Measurements from ENCODE around the gene TTC13. TPM values are rescaled to one million over a fixed set of nuclear protein-coding genes. Genes with fewer than 3 reads are reported as not detected.

TTC13 gene
- total RNA-seq, 4 donors from 2014 or later: 16.0 to 36.0 (median 22.7) TPM

DNA sequence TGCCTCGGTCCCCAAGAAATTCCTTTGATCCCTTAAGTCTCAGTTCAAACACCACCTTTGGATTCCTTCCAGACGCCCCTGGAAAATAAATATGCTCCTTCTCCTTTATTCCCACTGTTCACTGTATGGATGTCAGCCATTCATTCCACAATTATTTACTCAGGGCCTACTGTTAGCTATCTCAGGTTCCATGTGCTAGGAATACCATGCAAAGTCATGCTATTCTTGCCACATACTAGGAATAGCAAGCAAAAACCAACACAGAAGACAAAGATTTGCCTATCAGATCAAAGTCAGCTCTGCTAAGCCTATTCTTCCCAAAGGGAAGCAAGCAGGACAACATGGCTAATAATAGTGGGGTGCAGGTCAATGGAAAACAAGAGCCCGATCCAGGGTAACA, 29.8 kb downstream of the TTC13 start:
- intact Hi-C loops (cut with DNase I; ENCODE audit: low total_unique reads) (no loop called here), in situ Hi-C loops (cut with MboI; ENCODE audit: low sequenced_read_pairs in 4 of 4) (loop anchor here in 1 of 4 donors (25.0 kb wide), 1 partner anchor 263 kb away; no protein-coding TSS in a partner anchor)
- H3K4me3 ChIP-seq: no peak overlapping the region
- DNase-seq: no peak
- H3K4me1 ChIP-seq: peaks cover 0 to 3% of the 10 kb centered on the region in 2 donors
- no peak for ATAC-seq
- no peak overlapping the region for H3K27ac ChIP-seq
- H3K36me3 ChIP-seq: peaks cover 0 to 5% of the 10 kb centered on the region in 2 donors
- H3K9me3 ChIP-seq: no peaks in the 10 kb centered on the region
- no peaks in the 10 kb centered on the region for H3K27me3 ChIP-seq
- TF ChIP-seq POLR2A (IDR thresholded peaks at IDR 0.05): no peak
- TF ChIP-seq, protein P1, sequence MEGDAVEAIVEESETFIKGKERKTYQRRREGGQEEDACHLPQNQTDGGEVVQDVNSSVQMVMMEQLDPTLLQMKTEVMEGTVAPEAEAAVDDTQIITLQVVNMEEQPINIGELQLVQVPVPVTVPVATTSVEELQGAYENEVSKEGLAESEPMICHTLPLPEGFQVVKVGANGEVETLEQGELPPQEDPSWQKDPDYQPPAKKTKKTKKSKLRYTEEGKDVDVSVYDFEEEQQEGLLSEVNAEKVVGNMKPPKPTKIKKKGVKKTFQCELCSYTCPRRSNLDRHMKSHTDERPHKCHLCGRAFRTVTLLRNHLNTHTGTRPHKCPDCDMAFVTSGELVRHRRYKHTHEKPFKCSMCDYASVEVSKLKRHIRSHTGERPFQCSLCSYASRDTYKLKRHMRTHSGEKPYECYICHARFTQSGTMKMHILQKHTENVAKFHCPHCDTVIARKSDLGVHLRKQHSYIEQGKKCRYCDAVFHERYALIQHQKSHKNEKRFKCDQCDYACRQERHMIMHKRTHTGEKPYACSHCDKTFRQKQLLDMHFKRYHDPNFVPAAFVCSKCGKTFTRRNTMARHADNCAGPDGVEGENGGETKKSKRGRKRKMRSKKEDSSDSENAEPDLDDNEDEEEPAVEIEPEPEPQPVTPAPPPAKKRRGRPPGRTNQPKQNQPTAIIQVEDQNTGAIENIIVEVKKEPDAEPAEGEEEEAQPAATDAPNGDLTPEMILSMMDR (IDR thresholded peaks at IDR 0.05 in 4 of 5, conservative IDR thresholded peaks at IDR 0.05 in 1 of 5): no peak

DNA sequence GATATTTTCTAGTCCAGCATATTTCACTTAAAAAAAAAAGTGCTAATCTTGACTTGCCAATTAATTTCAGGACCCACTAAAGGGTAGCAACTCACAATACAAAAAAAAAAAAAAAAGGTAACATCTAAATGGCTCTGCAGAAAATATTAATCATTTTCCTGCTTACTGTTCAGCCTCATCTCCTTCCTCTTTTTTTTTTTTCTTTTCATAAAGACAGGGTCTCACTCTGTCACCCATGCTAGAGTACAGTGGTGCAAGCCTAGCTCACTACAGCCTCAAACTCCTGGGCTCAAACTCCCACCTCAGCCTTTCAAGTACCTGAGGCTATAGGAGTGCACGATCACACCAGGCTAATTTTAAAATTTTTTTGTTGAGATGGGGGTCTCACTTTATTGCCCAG, 30.4 kb downstream of the TTC13 start:
- Histone ChIP-seq H3K4me3 (no peak overlapping the region), H3K27ac (no peak overlapping the region), H3K27me3 (no peaks in the 10 kb centered on the region), H3K4me1 (peaks cover 0 to 3% of the 10 kb centered on the region in 2 donors), H3K36me3 (peaks cover 0 to 3% of the 10 kb centered on the region in 2 donors), H3K9me3 (no peaks in the 10 kb centered on the region)
- in situ Hi-C loops (cut with MboI; ENCODE audit: low sequenced_read_pairs in 4 of 4) (loop anchor here in 1 of 4 donors (25.0 kb wide), 1 partner anchor 264 kb away; no protein-coding TSS in a partner anchor), intact Hi-C loops (cut with DNase I; ENCODE audit: low total_unique reads) (no loop called here)
- ATAC-seq (no peak), DNase-seq (no peak)
- TF ChIP-seq POLR2A (IDR thresholded peaks at IDR 0.05): no peak
- TF ChIP-seq, protein P1 (IDR thresholded peaks at IDR 0.05 in 4 of 5, conservative IDR thresholded peaks at IDR 0.05 in 1 of 5): no peak

DNA sequence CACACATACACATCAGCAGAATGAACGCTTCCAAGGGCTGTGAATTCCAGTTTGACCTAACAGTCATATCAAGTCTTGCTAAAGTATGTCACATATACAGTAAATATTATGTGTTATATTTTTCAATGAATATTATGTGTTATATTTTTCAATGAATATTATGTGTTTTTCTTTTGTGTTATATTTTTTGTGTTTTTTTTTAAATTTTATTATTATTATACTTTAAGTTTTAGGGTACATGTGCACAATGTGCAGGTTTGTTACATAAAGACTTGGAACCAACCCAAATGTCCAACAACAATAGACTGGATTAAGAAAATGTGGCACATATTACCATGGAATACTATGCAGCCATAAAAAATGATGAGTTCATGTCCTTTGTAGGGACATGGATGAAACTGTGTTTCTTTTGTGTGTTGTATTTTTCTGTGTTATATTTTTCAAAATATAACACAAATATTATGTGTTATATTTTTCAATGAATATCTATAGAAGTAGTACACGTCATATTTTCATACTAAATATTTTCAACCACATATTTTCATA, 35.5 kb downstream of the TTC13 start:
- Histone ChIP-seq H3K27me3 (no peaks in the 10 kb centered on the region), H3K36me3 (peaks cover 0 to 6% of the 10 kb centered on the region in 2 donors), H3K4me3 (no peak overlapping the region), H3K4me1 (peaks cover 0 to 14% of the 10 kb centered on the region in 2 donors), H3K9me3 (no peaks in the 10 kb centered on the region), H3K27ac (no peak overlapping the region)
- DNase-seq: no peak
- in situ Hi-C loops (cut with MboI; ENCODE audit: low sequenced_read_pairs in 4 of 4) (loop anchor here in 1 of 4 donors (25.0 kb wide), 1 partner anchor 269 kb away; no protein-coding TSS in a partner anchor), intact Hi-C loops (cut with DNase I; ENCODE audit: low total_unique reads) (no loop called here)
- TF ChIP-seq, protein P1 (IDR thresholded peaks at IDR 0.05 in 4 of 5, conservative IDR thresholded peaks at IDR 0.05 in 1 of 5): no peak
- TF ChIP-seq POLR2A (IDR thresholded peaks at IDR 0.05): no peak
- ATAC-seq: no peak

DNA sequence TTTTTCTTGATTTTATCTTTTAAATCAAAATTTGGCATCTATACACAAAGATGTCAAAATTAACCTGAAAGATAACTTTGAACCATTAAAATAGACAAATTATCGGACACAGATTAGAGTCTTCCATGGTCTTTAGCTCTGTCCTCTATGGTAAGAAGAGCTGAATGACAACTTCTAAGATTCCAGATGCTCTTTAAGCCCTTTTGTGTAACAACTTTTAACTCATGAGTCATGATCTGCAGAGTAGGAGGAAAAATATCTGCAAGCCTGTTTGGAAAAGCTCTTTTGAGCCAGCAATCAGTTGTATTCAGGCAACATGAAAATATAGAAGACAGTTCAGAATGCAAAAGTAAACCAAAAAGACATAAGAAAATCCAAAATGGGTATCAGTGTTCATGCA, 37.8 kb downstream of the TTC13 start:
- H3K4me1 ChIP-seq: peaks cover 0 to 14% of the 10 kb centered on the region in 2 donors
- no peak overlapping the region for H3K27ac ChIP-seq
- H3K36me3 ChIP-seq: peaks cover 0 to 6% of the 10 kb centered on the region in 2 donors
- TF ChIP-seq, protein P1 (IDR thresholded peaks at IDR 0.05 in 4 of 5, conservative IDR thresholded peaks at IDR 0.05 in 1 of 5): no peak
- no peak for TF ChIP-seq POLR2A (IDR thresholded peaks at IDR 0.05)
- no peak for DNase-seq
- peak in 1 of 2 donors; percentile 58 for ATAC-seq
- no peaks in the 10 kb centered on the region for H3K27me3 ChIP-seq
- no peaks in the 10 kb centered on the region for H3K9me3 ChIP-seq
- H3K4me3 ChIP-seq: no peak overlapping the region
- intact Hi-C loops (cut with DNase I; ENCODE audit: low total_unique reads): no loop called here
- in situ Hi-C loops (cut with MboI; ENCODE audit: low sequenced_read_pairs in 4 of 4): loop anchor here in 1 of 4 donors (25.0 kb wide), 1 partner anchor 271 kb away; no protein-coding TSS in a partner anchor
